Peyer's patch (tissue), 4 donors: ENCODE results near the gene ANP32D.

Source experiments
- POLR2A ChIP-seq, 2 donors: fragments of 450-650 bp; IDR thresholded peaks; one replicate each; pipeline ENCODE4 v1.5.1; 2017; ENCODE audit warnings: antibody characterized with exemption in 2 of 2, mild to moderate bottlenecking in 2 of 2, moderate library complexity in 2 of 2
- TF ChIP-seq, protein P1 (sequence below), 6 experiments: fragments of 450-650 bp in 4 of 6; fragments of 200-600 bp in 2 of 6; sonication (generic) in 1 of 6; IDR thresholded peaks; one replicate each; pipeline ENCODE4 v1.5.1; 2017 to 2019; ENCODE audit warnings: antibody characterized with exemption in 6 of 6, mild to moderate bottlenecking in 3 of 6, moderate library complexity in 1 of 6

DNA sequence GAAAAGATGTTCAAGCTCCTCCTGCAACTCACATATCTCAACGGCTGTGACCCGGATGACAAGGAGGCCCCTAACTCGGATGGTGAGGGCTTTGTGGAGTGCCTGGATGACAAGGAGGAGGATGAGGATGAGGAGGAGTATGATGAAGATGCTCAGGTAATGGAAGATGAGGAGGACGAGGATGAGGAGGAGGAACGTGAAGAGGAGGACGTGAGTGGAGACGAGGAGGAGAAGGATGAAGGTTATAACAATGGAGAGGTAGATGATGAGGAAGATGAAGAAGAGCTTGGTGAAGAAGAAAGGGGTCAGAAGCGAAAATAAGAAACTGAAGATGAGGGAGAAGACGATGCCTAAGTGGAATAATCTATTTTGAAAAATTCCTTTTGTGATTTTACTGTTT, 702 bp downstream of the ANP32D start:
- no peak for TF ChIP-seq POLR2A (IDR thresholded peaks at IDR 0.05)
- TF ChIP-seq, protein P1, sequence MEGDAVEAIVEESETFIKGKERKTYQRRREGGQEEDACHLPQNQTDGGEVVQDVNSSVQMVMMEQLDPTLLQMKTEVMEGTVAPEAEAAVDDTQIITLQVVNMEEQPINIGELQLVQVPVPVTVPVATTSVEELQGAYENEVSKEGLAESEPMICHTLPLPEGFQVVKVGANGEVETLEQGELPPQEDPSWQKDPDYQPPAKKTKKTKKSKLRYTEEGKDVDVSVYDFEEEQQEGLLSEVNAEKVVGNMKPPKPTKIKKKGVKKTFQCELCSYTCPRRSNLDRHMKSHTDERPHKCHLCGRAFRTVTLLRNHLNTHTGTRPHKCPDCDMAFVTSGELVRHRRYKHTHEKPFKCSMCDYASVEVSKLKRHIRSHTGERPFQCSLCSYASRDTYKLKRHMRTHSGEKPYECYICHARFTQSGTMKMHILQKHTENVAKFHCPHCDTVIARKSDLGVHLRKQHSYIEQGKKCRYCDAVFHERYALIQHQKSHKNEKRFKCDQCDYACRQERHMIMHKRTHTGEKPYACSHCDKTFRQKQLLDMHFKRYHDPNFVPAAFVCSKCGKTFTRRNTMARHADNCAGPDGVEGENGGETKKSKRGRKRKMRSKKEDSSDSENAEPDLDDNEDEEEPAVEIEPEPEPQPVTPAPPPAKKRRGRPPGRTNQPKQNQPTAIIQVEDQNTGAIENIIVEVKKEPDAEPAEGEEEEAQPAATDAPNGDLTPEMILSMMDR (IDR thresholded peaks at IDR 0.05): no peak
